GM06990 (cell line): ENCODE data around the gene MGME1.

Source experiments
- DNase-seq: peaks from one replicate; pipeline ENCODE4 v3.0.0-alpha.2; 2011; ENCODE audit not compliant: insufficient read length; ENCODE audit errors: extremely low read depth
- H3K27me3 ChIP-seq: replicated peaks from 2 replicates; pipeline ENCODE4 v1.6.0; 2011; ENCODE audit warnings: low read length; ENCODE audit not compliant: control insufficient read depth, insufficient read depth
- H3K36me3 ChIP-seq: 2 replicates; pipeline ENCODE4 v1.5.1; 2011; ENCODE audit warnings: low read length; ENCODE audit not compliant: control insufficient read depth, insufficient read depth
- H3K4me3 ChIP-seq: replicated peaks from 2 replicates; pipeline ENCODE4 v1.5.1; 2011; ENCODE audit warnings: low read depth, mild to moderate bottlenecking, control low read depth, low read length
- CTCF ChIP-seq: IDR thresholded peaks from 2 replicates; pipeline ENCODE4 v1.5.1; 2011; ENCODE audit warnings: low read length, control low read depth, mild to moderate bottlenecking, inconsistent platforms; ENCODE audit not compliant: insufficient read depth, poor library complexity, severe bottlenecking

MGME1 gene

DNA sequence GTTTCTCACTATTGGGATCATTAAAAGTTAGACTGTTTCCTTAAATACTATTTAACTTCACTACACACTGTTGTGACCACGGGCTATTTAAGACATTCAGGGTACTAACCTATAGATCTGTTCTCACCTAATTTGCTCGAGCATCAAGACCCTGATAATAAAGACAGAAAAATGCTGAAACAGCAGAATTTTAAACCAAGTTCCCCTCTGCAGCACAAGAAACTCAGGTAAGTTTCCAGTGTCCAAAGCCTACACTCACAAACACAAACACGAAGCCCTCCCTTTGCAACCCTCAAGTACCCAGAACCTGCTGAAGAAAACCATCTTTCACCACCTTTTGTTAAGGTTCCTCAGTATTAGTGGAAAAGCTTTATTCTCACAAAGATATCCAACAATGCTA lies 4.2 kb upstream of the MGME1 start:
- Histone ChIP-seq H3K27me3 (no peaks in the 10 kb centered on the region), H3K4me3 (peak overlapping the region; percentile 96), H3K36me3 (peaks cover 8% of the 10 kb centered on the region)
- DNase-seq: no peak
- TF ChIP-seq CTCF: no peak

DNA sequence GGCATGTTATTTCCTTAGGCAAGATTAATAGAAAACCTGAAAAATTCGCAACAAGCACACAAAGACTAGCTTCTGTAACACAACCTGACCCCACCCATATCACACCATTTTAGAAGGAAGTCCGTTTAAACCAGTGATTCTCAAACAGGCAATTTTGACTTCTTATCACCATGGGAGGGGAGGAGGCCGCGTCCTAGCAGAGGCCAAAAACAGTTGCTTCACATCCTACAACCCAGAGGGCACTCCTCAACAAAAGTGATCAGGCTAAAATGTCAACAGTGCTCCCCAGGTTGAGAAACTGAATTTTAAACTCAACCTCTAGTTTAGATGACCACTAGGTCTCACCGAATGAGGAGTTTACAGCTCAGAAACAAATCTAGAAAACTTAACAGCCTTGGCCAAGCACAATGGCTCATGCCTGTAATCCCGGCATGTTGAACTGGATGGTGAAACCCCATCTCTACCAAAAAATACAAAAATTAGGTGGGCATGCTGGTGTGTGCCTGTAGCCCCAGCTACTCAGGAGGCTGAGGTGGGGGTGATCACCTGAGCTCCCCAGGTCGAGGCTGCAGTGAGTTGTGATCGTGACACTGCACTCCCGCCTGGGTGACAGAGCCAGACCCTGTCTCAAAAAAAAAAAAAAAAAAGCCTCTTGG lies 3.6 kb upstream of the MGME1 start:
- no peaks in the 10 kb centered on the region for H3K27me3 ChIP-seq
- H3K36me3 ChIP-seq: peaks cover 8% of the 10 kb centered on the region
- H3K4me3 ChIP-seq: peak overlapping the region; percentile 96
- DNase-seq: no peak
- no peak for TF ChIP-seq CTCF

DNA sequence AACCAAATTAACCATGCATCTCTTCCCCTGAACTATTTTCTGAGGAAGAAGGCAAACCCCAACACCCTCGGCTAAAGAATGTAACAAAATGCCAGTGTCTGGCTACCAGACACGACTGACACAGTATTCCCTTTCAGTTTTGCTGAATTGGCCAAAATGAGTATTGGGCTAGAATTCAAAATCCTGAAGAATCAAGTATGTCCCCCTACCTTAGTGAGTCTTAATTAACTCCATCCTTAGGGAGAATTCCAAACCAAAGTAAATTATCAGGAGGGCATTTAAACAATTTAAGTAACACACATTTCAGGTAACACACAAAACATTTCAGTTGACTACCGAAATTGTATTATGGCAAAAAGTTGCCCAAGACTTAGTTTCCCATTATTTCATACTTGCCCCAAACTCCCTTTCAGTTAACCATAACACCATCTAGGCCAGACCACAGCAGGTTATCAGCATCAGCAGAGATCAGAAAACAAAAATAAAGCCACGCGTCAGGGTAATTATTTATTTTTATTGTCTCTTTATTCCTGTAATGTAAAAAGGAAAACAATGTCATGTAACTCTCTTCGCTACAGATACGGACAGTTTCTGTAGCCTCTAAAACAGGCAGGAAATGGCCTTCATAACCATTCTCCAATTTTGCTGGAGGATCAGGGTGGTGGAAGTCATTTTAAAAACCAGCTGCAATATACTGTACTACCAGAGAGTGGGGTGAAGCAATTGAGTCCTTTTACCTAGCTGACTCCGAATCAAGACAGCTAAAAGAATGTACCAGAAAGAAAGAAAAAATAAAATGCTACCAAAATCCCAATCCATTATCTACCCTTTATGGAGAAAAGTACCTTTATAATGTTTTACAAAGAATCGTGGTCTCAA lies 2.1 kb upstream of the MGME1 start:
- H3K4me3 ChIP-seq: peak overlapping the region; percentile 96
- TF ChIP-seq CTCF: peak; percentile 27
- H3K27me3 ChIP-seq: no peaks in the 10 kb centered on the region
- H3K36me3 ChIP-seq: peaks cover 6% of the 10 kb centered on the region
- no peak for DNase-seq

DNA sequence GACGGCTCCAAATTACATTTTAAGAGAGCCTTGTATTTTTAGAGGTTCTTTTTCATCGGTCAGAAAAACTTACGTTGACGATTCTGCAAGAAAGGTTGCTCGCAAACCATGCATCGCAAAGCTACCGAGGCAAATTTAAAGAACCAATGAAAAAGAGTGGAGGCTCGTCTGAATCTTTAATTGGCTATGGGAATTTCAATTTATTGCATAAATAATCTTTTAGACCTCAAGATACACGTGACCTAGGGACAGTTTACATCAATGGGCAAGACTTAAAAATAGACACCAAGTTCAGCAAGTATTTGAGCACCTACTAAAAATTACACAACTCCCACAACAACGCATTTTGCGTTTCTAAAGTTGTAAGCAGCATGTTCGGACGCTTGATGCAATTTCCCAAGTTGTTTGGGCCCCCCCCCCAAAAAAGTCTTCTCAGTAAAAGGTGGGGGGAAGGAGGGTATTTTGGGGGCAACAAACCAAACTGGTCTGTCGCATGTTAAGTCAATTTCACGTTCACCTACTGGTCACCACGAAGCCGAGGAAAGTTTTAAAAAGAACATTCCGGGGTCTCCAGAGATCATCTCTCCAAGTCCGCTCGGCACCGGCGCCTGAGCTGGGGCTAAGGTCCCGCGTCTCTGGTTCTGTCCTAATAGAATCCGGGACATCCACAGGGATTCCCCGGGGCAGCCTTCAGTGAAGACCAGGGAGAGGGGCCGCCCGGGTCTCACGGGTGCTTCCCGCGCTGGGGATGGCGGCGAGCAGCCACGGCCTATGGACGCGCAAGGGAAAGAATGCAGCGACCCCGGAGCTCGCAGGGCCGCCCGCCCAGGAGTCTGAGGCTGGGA lies 1.1 kb upstream of the MGME1 start:
- no peak for TF ChIP-seq CTCF
- no peaks in the 10 kb centered on the region for H3K27me3 ChIP-seq
- H3K36me3 ChIP-seq: peaks cover 6% of the 10 kb centered on the region
- peak overlapping the region; percentile 96 for H3K4me3 ChIP-seq
- DNase-seq: no peak

DNA sequence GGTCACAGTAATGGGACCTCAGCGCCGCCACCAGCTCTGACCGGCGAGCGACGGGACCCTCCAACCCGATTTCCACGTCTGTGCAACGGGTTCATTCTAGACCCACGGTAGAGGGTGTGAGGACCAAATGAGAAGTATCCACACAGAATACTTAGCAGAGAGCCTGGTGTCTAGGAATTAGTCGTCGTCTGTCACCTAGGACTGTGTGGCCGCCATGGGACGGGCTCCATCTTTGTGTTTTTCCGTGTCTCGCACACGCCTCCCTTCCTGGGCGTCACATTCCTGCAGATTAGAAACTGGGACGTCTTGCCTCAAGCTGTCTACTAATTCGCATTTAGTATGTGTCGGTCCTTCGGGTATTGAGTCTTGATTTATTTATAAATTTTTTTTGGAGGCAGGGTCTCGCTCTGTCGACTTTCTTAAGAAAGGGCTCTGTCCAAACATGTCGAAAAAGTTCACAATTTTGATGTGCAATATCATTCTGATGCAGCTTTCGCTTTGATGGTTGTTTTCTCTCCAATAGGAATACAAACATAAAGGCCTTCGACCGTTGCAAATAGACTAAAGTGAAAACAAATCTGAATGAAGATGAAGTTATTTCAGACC lies 563 bp downstream of the MGME1 start:
- no peaks in the 10 kb centered on the region for H3K36me3 ChIP-seq
- no peak for DNase-seq
- no peak for TF ChIP-seq CTCF
- no peaks in the 10 kb centered on the region for H3K27me3 ChIP-seq
- peak overlapping the region; percentile 96 for H3K4me3 ChIP-seq
